ENCODE measurements around the gene RNF144B.

The RNF144B gene

GRCh38 chr6:18414116-18414515 is 27.0 kb downstream of the RNF144B start:
- no peak for DNase-seq (ENCODE audit: low read depth, low spot score)
- no peak for TF ChIP-seq CTCF (IDR thresholded peaks at IDR 0.05; ENCODE audit: low read depth, low read length)
- H3K4me3 ChIP-seq (ENCODE audit: low read depth, low read length) = no peak overlapping the region
- in situ Hi-C loops (cut with HindIII; ENCODE audit: low sequenced_read_pairs) = no loop called here

GRCh38 chr6:18415207-18415606 is 28.1 kb downstream of the RNF144B start:
- in situ Hi-C loops (cut with HindIII; ENCODE audit: low sequenced_read_pairs) = no loop called here
- no peak for TF ChIP-seq CTCF (IDR thresholded peaks at IDR 0.05; ENCODE audit: low read depth, low read length)
- no peak for DNase-seq (ENCODE audit: low read depth, low spot score)
- no peak overlapping the region for H3K4me3 ChIP-seq (ENCODE audit: low read depth, low read length)

GRCh38 chr6:18415671-18416340 is 28.7 kb downstream of the RNF144B start:
- DNase-seq (ENCODE audit: low read depth, low spot score) = peak; percentile 37
- in situ Hi-C loops (cut with HindIII; ENCODE audit: low sequenced_read_pairs) = no loop called here
- H3K4me3 ChIP-seq (ENCODE audit: low read depth, low read length) = no peak overlapping the region
- no peak for TF ChIP-seq CTCF (IDR thresholded peaks at IDR 0.05; ENCODE audit: low read depth, low read length)

GRCh38 chr6:18416341-18416679 is 29.2 kb downstream of the RNF144B start:
- in situ Hi-C loops (cut with HindIII; ENCODE audit: low sequenced_read_pairs) = no loop called here
- no peak for TF ChIP-seq CTCF (IDR thresholded peaks at IDR 0.05; ENCODE audit: low read depth, low read length)
- no peak overlapping the region for H3K4me3 ChIP-seq (ENCODE audit: low read depth, low read length)
- DNase-seq (ENCODE audit: low read depth, low spot score) = no peak

- DNase-seq (ENCODE audit: low read depth, low spot score) = no peak
- H3K4me3 ChIP-seq (ENCODE audit: low read depth, low read length) = no peak overlapping the region
- in situ Hi-C loops (cut with HindIII; ENCODE audit: low sequenced_read_pairs) = no loop called here
- no peak for TF ChIP-seq CTCF (IDR thresholded peaks at IDR 0.05; ENCODE audit: low read depth, low read length)
These were observed 33.2 kb downstream of the RNF144B start for GRCh38 chr6:18420328-18420727.

- H3K4me3 ChIP-seq (ENCODE audit: low read depth, low read length) = no peak overlapping the region
- TF ChIP-seq CTCF (IDR thresholded peaks at IDR 0.05; ENCODE audit: low read depth, low read length) = no peak
- no peak for DNase-seq (ENCODE audit: low read depth, low spot score)
- in situ Hi-C loops (cut with HindIII; ENCODE audit: low sequenced_read_pairs) = no loop called here
These were observed 35.0 kb downstream of the RNF144B start for GRCh38 chr6:18422136-18422535.

- no peak for TF ChIP-seq CTCF (IDR thresholded peaks at IDR 0.05; ENCODE audit: low read depth, low read length)
- no peak for DNase-seq (ENCODE audit: low read depth, low spot score)
- in situ Hi-C loops (cut with HindIII; ENCODE audit: low sequenced_read_pairs) = no loop called here
- no peak overlapping the region for H3K4me3 ChIP-seq (ENCODE audit: low read depth, low read length)
These were observed 36.3 kb downstream of the RNF144B start for GRCh38 chr6:18423426-18423825.

Data from astrocyte of the spinal cord (primary cell).